Spleen (tissue), 11 donors: Measurements from ENCODE around the gene AP5Z1. TPM values are rescaled to one million over a fixed set of nuclear protein-coding genes. Genes with fewer than 3 reads are reported as not detected.
A peak's percentile ranks its signal among the peaks of the same experiment; 100 is the strongest.

ENCODE experiments used
- DNase-seq: peaks from one replicate; pipeline ENCODE4 v3.0.0-alpha.2; 2020
- H3K27ac ChIP-seq, 8 donors: fragments of 200-600 bp; sonication (generic) in 7 of 8; 1 replicate in 4 of 8; 2 replicates in 4 of 8; pipeline versions ENCODE4 v1.5.0 to v1.8.0; 2016 to 2021; ENCODE audit warnings: inconsistent platforms in 4 of 8, mild to moderate bottlenecking in 4 of 8, moderate library complexity in 1 of 8
- H3K27me3 ChIP-seq, 7 donors: fragments of 200-600 bp; sonication (generic) in 6 of 7; replicated peaks in 1 of 7; 1 replicate in 4 of 7; 2 replicates in 3 of 7; pipeline versions ENCODE4 v1.5.0 to v1.8.0; 2016 to 2021; ENCODE audit warnings: inconsistent platforms in 3 of 7, mild to moderate bottlenecking in 1 of 7
- H3K36me3 ChIP-seq, 6 donors: fragments of 200-600 bp; sonication (generic) in 5 of 6; 1 replicate in 4 of 6; 2 replicates in 2 of 6; pipeline versions ENCODE4 v1.5.0 to v1.8.0; 2016 to 2021; ENCODE audit warnings: inconsistent platforms in 2 of 6
- H3K4me1 ChIP-seq, 6 donors: fragments of 200-600 bp; sonication (generic) in 5 of 6; 1 replicate in 3 of 6; 2 replicates in 3 of 6; pipeline versions ENCODE4 v1.5.0 to v1.8.0; 2016 to 2021; ENCODE audit warnings: inconsistent platforms in 3 of 6
- H3K4me3 ChIP-seq, 8 donors: fragments of 200-600 bp; sonication (generic) in 7 of 8; 1 replicate in 4 of 8; 2 replicates in 4 of 8; pipeline versions ENCODE4 v1.5.0 to v1.8.0; 2016 to 2021; ENCODE audit warnings: inconsistent platforms in 4 of 8, mild to moderate bottlenecking in 4 of 8, moderate library complexity in 2 of 8
- H3K9me3 ChIP-seq, 8 donors: fragments of 200-600 bp; sonication (generic) in 7 of 8; 1 replicate in 4 of 8; 2 replicates in 4 of 8; pipeline versions ENCODE4 v1.5.0 to v1.8.0; 2016 to 2021; ENCODE audit warnings: inconsistent platforms in 4 of 8
- CTCF ChIP-seq, 11 experiments: fragments of 200-600 bp in 7 of 11; fragments of 450-650 bp in 4 of 11; sonication (generic) in 4 of 11; IDR thresholded peaks in 8 of 11; conservative IDR thresholded peaks in 3 of 11; 1 replicate in 7 of 11; 2 replicates in 4 of 11; pipeline versions ENCODE4 v1.4.0 to v1.8.0; 2016 to 2021; ENCODE audit warnings: antibody characterized with exemption in 11 of 11, inconsistent platforms in 4 of 11, mild to moderate bottlenecking in 1 of 11
- POLR2A ChIP-seq, 3 donors: fragments of 450-650 bp; IDR thresholded peaks; one replicate each; pipeline ENCODE4 v1.5.1; 2017; ENCODE audit warnings: antibody characterized with exemption in 3 of 3, mild to moderate bottlenecking in 1 of 3
- POLR2AphosphoS5 ChIP-seq, 3 donors: sonication (generic); formaldehyde crosslinking; IDR thresholded peaks; one replicate each; pipeline ENCODE4 v1.5.1; 2017; ENCODE audit warnings: antibody characterized with exemption in 3 of 3
- WGBS, 5 donors: extraction: QIAGEN DNeasy Blood & Tissue Kit in 3 of 5; methylation state at CpG; one replicate each; pipeline versions ENCODE4 v1.1.5 to v1.1.7; 2013 to 2018; 5-methylcytosine and 5-hydroxymethylcytosine counted together
- intact Hi-C: fragments of 100-400 bp; cut with DNase I; formaldehyde crosslinking; loops from one replicate; pipeline ENCODE4 v1.15.0; 2023; ENCODE audit warnings: low total_unique reads
- polyA plus RNA-seq, 3 donors: library from polyadenylated mRNA; stranded (reverse); fragments of 200-250 nt; gene quantifications; one replicate each; pipeline ENCODE4 v1.2.1, GENCODE V29; 2013
- total RNA-seq, 7 donors: library from RNA; depleted of rRNA in 3 of 7; stranded (reverse); fragments of >200 nt in 3 of 7; fragmentation: NEBNext Ultra II Directional in 4 of 7; extraction: Animal tissue kit (Norgen Biotek cat#: 25700) in 4 of 7; gene quantifications; one replicate each; pipeline versions ENCODE4 v1.1.0 to v1.2.1, GENCODE V29; 2016 to 2021
- donor health status: healthy with polysubstance abuse.
- donor health status: DM: no; HTN: no; CAD: no; lungs with moderate emphysema.
- donor health status: DM: no; HTN: no; CAD: no.
- donor health status: Bipolar disorder and iron deficiency.
- donor health status: healthy.
- donor health status: DM: no; HTN: no; CAD: no.
- donor health status: DM: yes; HTN: yes; CAD: no.

AP5Z1 gene
- total and polyA plus RNA-seq, 10 donors, result 39.3 to 156 (median 64.7) TPM

- H3K27ac ChIP-seq, result peak overlapping the region in 1 of 8 donors; percentile 88
- no peaks in the 10 kb centered on the region for H3K27me3 ChIP-seq
- H3K4me1 ChIP-seq, result peaks cover 9 to 93% (median 46%) of the 10 kb centered on the region in 6 donors
- H3K9me3 ChIP-seq, result no peaks in the 10 kb centered on the region
- TF ChIP-seq POLR2AphosphoS5 (IDR thresholded peaks at IDR 0.05) (no peak), CTCF (IDR thresholded peaks at IDR 0.05 in 8 of 11, conservative IDR thresholded peaks at IDR 0.05 in 3 of 11) (no peak), POLR2A (IDR thresholded peaks at IDR 0.05) (no peak)
- 89 to 97% (median 96%) methylated on average over 20 of the region's 20 CpGs for WGBS, 5 donors
- H3K36me3 ChIP-seq, result peaks cover 0 to 63% (median 7%) of the 10 kb centered on the region in 6 donors
- H3K4me3 ChIP-seq, result no peak overlapping the region
- no peak for DNase-seq
- intact Hi-C loops, result no loop called here
These were observed 47.3 kb upstream of the AP5Z1 start for GRCh38 chr7:4727914-4728705.

GRCh38 chr7:4729266-4729665, 46.2 kb upstream of the AP5Z1 start:
- no peaks in the 10 kb centered on the region for H3K27me3 ChIP-seq
- H3K27ac ChIP-seq, result no peak overlapping the region
- H3K36me3 ChIP-seq, result peaks cover 0 to 64% (median 7%) of the 10 kb centered on the region in 6 donors
- intact Hi-C loops, result no loop called here
- no peaks in the 10 kb centered on the region for H3K9me3 ChIP-seq
- WGBS, 5 donors, result 86 to 93% (median 88%) methylated on average over 15 to 19 of the region's 19 CpGs
- no peak overlapping the region for H3K4me3 ChIP-seq
- H3K4me1 ChIP-seq, result peaks cover 6 to 93% (median 43%) of the 10 kb centered on the region in 6 donors
- TF ChIP-seq POLR2A (IDR thresholded peaks at IDR 0.05), result no peak
- TF ChIP-seq CTCF (IDR thresholded peaks at IDR 0.05 in 8 of 11, conservative IDR thresholded peaks at IDR 0.05 in 3 of 11), result no peak
- TF ChIP-seq POLR2AphosphoS5 (IDR thresholded peaks at IDR 0.05), result no peak
- DNase-seq, result no peak

- no peaks in the 10 kb centered on the region for H3K9me3 ChIP-seq
- peaks cover 0 to 93% (median 36%) of the 10 kb centered on the region in 6 donors for H3K4me1 ChIP-seq
- intact Hi-C loops, result loop anchor here (10.0 kb wide), 1 partner anchor 65 kb away; no protein-coding TSS in a partner anchor
- H3K27me3 ChIP-seq, result no peaks in the 10 kb centered on the region
- peaks cover 0 to 74% (median 7%) of the 10 kb centered on the region in 6 donors for H3K36me3 ChIP-seq
- DNase-seq, result no peak
- no peak overlapping the region for H3K27ac ChIP-seq
- peak in 1 of 3 donors; percentile 35 for TF ChIP-seq POLR2AphosphoS5 (IDR thresholded peaks at IDR 0.05)
- TF ChIP-seq POLR2A (IDR thresholded peaks at IDR 0.05), result no peak
- 86 to 93% (median 92%) methylated on average over 16 to 19 of the region's 19 CpGs for WGBS, 5 donors
- no peak overlapping the region for H3K4me3 ChIP-seq
These were observed 45.1 kb upstream of the AP5Z1 start for GRCh38 chr7:4730276-4730675.

GRCh38 chr7:4730971-4731370, 44.5 kb upstream of the AP5Z1 start:
- TF ChIP-seq POLR2AphosphoS5 (IDR thresholded peaks at IDR 0.05), result no peak
- TF ChIP-seq CTCF (IDR thresholded peaks at IDR 0.05 in 8 of 11, conservative IDR thresholded peaks at IDR 0.05 in 3 of 11), result no peak
- no peak for TF ChIP-seq POLR2A (IDR thresholded peaks at IDR 0.05)
- intact Hi-C loops, result loop anchor here (10.0 kb wide), 1 partner anchor 64 kb away; no protein-coding TSS in a partner anchor
- Histone ChIP-seq H3K36me3 (peaks cover 0 to 80% (median 7%) of the 10 kb centered on the region in 6 donors), H3K27ac (no peak overlapping the region), H3K4me1 (peaks cover 0 to 93% (median 30%) of the 10 kb centered on the region in 6 donors), H3K9me3 (no peaks in the 10 kb centered on the region), H3K27me3 (no peaks in the 10 kb centered on the region), H3K4me3 (no peak overlapping the region)
- no peak for DNase-seq
- 54 to 73% (median 65%) methylated on average over 10 of the region's 10 CpGs for WGBS, 5 donors
